Ovary (tissue), 9 donors: ENCODE results near the gene ADAMTS7. TPM values are rescaled to one million over a fixed set of nuclear protein-coding genes. Genes with fewer than 3 reads are reported as not detected.
A peak's percentile ranks its signal among the peaks of the same experiment; 100 is the strongest.
"Not testable (repeated sequence)": the region's sequence is repeated elsewhere in the genome, so short reads cannot be mapped to it uniquely, and the experiment has no call there.

Experiments used
- DNase-seq, 5 donors: peaks; one replicate each; pipeline ENCODE4 v3.0.0-alpha.2; 2019 to 2020
- H3K27ac ChIP-seq, 2 donors: fragments of 200-600 bp; one replicate each; pipeline versions ENCODE4 v1.5.1 to v1.8.0; 2019 to 2022
- H3K27me3 ChIP-seq: fragments of 200-600 bp; one replicate; pipeline ENCODE4 v1.8.0; 2022
- H3K36me3 ChIP-seq: fragments of 200-600 bp; sonication (generic); one replicate; pipeline ENCODE4 v1.5.1; 2019
- H3K4me1 ChIP-seq: one replicate; pipeline ENCODE4 v1.8.1; 2013; ENCODE audit warnings: mild to moderate bottlenecking, moderate library complexity; ENCODE audit not compliant: insufficient read depth
- H3K4me3 ChIP-seq: fragments of 200-600 bp; sonication (generic); one replicate; pipeline ENCODE4 v1.5.1; 2017
- H3K9me3 ChIP-seq, 2 donors: fragments of 200-600 bp in 1 of 2; sonication (generic) in 1 of 2; one replicate each; pipeline versions ENCODE4 v1.5.1 to v1.8.1; 2013 to 2019; ENCODE audit warnings: mild to moderate bottlenecking in 1 of 2, moderate library complexity in 1 of 2
- CTCF ChIP-seq, 3 donors: fragments of 450-650 bp in 2 of 3; fragments of 200-600 bp in 1 of 3; IDR thresholded peaks; one replicate each; pipeline versions ENCODE4 v1.5.1 to v1.8.0; 2016 to 2022; ENCODE audit warnings: antibody characterized with exemption in 3 of 3, mild to moderate bottlenecking in 1 of 3
- EP300 ChIP-seq: sonication (generic); formaldehyde crosslinking; IDR thresholded peaks from one replicate; pipeline ENCODE4 v1.6.1; 2017; ENCODE audit warnings: antibody characterized with exemption
- POLR2A ChIP-seq: fragments of 450-650 bp; IDR thresholded peaks from one replicate; pipeline ENCODE4 v1.6.1; 2017; ENCODE audit warnings: antibody characterized with exemption, mild to moderate bottlenecking, moderate library complexity
- WGBS, 3 donors: extraction: QIAGEN DNeasy Blood & Tissue Kit in 1 of 3; methylation state at CpG; one replicate each; pipeline versions ENCODE4 v1.1.5 to v1.1.7; 2013 to 2017; 5-methylcytosine and 5-hydroxymethylcytosine counted together
- intact Hi-C, 4 donors: fragments of 100-400 bp; cut with DNase I; formaldehyde crosslinking; loops; one replicate each; pipeline versions ENCODE4 v1.11.0 to v1.15.1; 2022 to 2023
- polyA plus RNA-seq, 2 donors: library from polyadenylated mRNA; stranded (reverse); fragments of 200-250 nt in 1 of 2; fragments of 350-450 nt in 1 of 2; fragmentation: Illumina TruSeq in 1 of 2; extraction: RNeasy Lipid Tissue Mini Kit (QIAGEN cat#74804) in 1 of 2; gene quantifications; one replicate each; pipeline ENCODE4 v1.2.3, GENCODE V29; 2013 to 2014
- total RNA-seq, 7 donors: library from RNA; depleted of rRNA in 2 of 7; stranded (reverse); fragments of >200 nt in 2 of 7; fragmentation: NEBNext Ultra II Directional in 3 of 7; extraction: Animal tissue kit (Norgen Biotek cat#: 25700) in 3 of 7; gene quantifications; one replicate each; pipeline versions ENCODE4 v1.1.0 to v1.2.4, GENCODE V29; 2016 to 2023
- donor health status: DM: no; HTN: no; CAD: no; lungs with moderate emphysema.
- donor health status: DM: no; HTN: no; CAD: no.
- donor health status: Bipolar disorder and iron deficiency.
- donor health status: DM: yes; HTN: yes; CAD: no.
- donor health status: DM: no; HTN: no; CAD: no.
- donor health status: DM: yes; HTN: yes; CAD: no.

The ADAMTS7 gene
- total and polyA plus RNA-seq, 9 donors, result 2.1 to 16.5 (median 8.5) TPM

- no peaks in the 10 kb centered on the region for H3K27me3 ChIP-seq
- TF ChIP-seq CTCF (IDR thresholded peaks at IDR 0.05) (no peak), POLR2A (no peak), EP300 (no peak)
- no peak overlapping the region for H3K27ac ChIP-seq
- DNase-seq, result peak in 3 of 5 donors; percentile 11 to 36 (median 30)
- H3K4me3 ChIP-seq, result no peak overlapping the region
- no peaks in the 10 kb centered on the region for H3K9me3 ChIP-seq
- WGBS, 3 donors, result 88 to 93% (median 91%) methylated on average over 17 of the region's 17 CpGs
- H3K4me1 ChIP-seq, result peaks cover 3% of the 10 kb centered on the region
- no peaks in the 10 kb centered on the region for H3K36me3 ChIP-seq
- intact Hi-C loops, result loop anchor here in 3 of 4 donors (2.0 to 10.0 kb wide), 3 partner anchors 125 to 435 kb away; partner anchors contain the start of gene MORF4L1 (in 1 of the 3)
These were observed 61.4 kb downstream of the ADAMTS7 start for GRCh38 chr15:78749831-78750230.

- H3K27ac ChIP-seq, H3K27me3 ChIP-seq, intact Hi-C loops, H3K4me3 ChIP-seq, H3K36me3 ChIP-seq, H3K9me3 ChIP-seq, H3K4me1 ChIP-seq: not testable (repeated sequence)
- peak in 1 of 5 donors; percentile 7 for DNase-seq
- WGBS, 3 donors, result 70 to 77% (median 72%) methylated on average over 7 of the region's 7 CpGs
These were observed 63.4 kb downstream of the ADAMTS7 start for GRCh38 chr15:78747877-78748276.

GRCh38 chr15:78741674-78742073, 69.6 kb downstream of the ADAMTS7 start:
- H3K27me3 ChIP-seq, intact Hi-C loops, DNase-seq: not testable (repeated sequence)

GRCh38 chr15:78740904-78741274, 70.4 kb downstream of the ADAMTS7 start:
- Histone ChIP-seq H3K4me1 (no peaks in the 10 kb centered on the region), H3K27me3 (no peaks in the 10 kb centered on the region), H3K27ac (no peak overlapping the region), H3K4me3 (no peak overlapping the region), H3K36me3 (no peaks in the 10 kb centered on the region), H3K9me3 (no peaks in the 10 kb centered on the region)
- intact Hi-C loops, result no loop called here
- TF ChIP-seq CTCF (IDR thresholded peaks at IDR 0.05), result no peak
- no peak for TF ChIP-seq POLR2A
- TF ChIP-seq EP300, result no peak
- 69 to 91% (median 82%) methylated on average over 7 of the region's 7 CpGs for WGBS, 3 donors
- DNase-seq, result no peak

More at GRCh38 chr15:78741674-78742073, 69.6 kb downstream of the ADAMTS7 start:
- H3K4me1 ChIP-seq, H3K4me3 ChIP-seq, H3K36me3 ChIP-seq, H3K27ac ChIP-seq, H3K9me3 ChIP-seq: not testable (repeated sequence)
- WGBS, 3 donors, result 78 to 89% (median 83%) methylated on average over 3 to 4 of the region's 4 CpGs

GRCh38 chr15:78739996-78740903, 71.0 kb downstream of the ADAMTS7 start:
- Histone ChIP-seq H3K4me3 (no peak overlapping the region), H3K4me1 (no peaks in the 10 kb centered on the region), H3K36me3 (no peaks in the 10 kb centered on the region), H3K27ac (no peak overlapping the region), H3K9me3 (no peaks in the 10 kb centered on the region), H3K27me3 (no peaks in the 10 kb centered on the region)
- DNase-seq, result no peak
- TF ChIP-seq POLR2A, result no peak
- 45 to 58% (median 47%) methylated on average over 23 of the region's 23 CpGs for WGBS, 3 donors
- intact Hi-C loops, result no loop called here

GRCh38 chr15:78739206-78739605, 72.1 kb downstream of the ADAMTS7 start:
- no peak for DNase-seq
- Histone ChIP-seq H3K9me3 (no peaks in the 10 kb centered on the region), H3K4me3 (no peak overlapping the region), H3K27ac (no peak overlapping the region), H3K4me1 (no peaks in the 10 kb centered on the region), H3K36me3 (no peaks in the 10 kb centered on the region), H3K27me3 (no peaks in the 10 kb centered on the region)
- intact Hi-C loops, result no loop called here
- no peak for TF ChIP-seq POLR2A
- TF ChIP-seq CTCF (IDR thresholded peaks at IDR 0.05), result no peak
- TF ChIP-seq EP300, result no peak
- 86 to 94% (median 88%) methylated on average over 9 of the region's 9 CpGs for WGBS, 3 donors

- WGBS, 3 donors, result 52 to 62% (median 58%) methylated on average over 11 of the region's 11 CpGs
- H3K9me3 ChIP-seq, H3K27ac ChIP-seq, H3K4me1 ChIP-seq, H3K4me3 ChIP-seq, H3K27me3 ChIP-seq, intact Hi-C loops, H3K36me3 ChIP-seq, DNase-seq: not testable (repeated sequence)
These were observed 73.2 kb downstream of the ADAMTS7 start for GRCh38 chr15:78737931-78738558.
